HCT116 (cell line): ENCODE measurements around the gene ATXN1. TPM values are rescaled to one million over a fixed set of nuclear protein-coding genes. Genes with fewer than 3 reads are reported as not detected.

ENCODE experiments used
- ATAC-seq: fragments of 200-7000 bp; cut with Tn5 transposase; 2 replicates; pipeline ENCODE4 v1.9.1; 2020; ENCODE audit warnings: mild to moderate bottlenecking, moderate library complexity
- BruUV-seq: library from RNA; stranded (reverse); fragments of 400-500 nt; replicated peaks from 2 replicates; lab custom pipeline; 2021; lab: Mats Ljungman, UMichigan
- CTCF ChIA-PET: fragments of 300-600 bp; sonication (Branson Sonifier 250); formaldehyde crosslinking; loops from one replicate; lab custom pipeline; 2021; ENCODE audit warnings: antibody characterized with exemption; lab: Charles Lee
- POLR2A ChIA-PET: fragments of 300-600, 350-600 bp; sonication (Branson Sonifier 250); formaldehyde crosslinking; loops from one replicate; lab custom pipeline; 2021; ENCODE audit warnings: antibody characterized with exemption; lab: Charles Lee
- RAD21 ChIA-PET, 2 experiments: fragments of 300-600 bp; sonication (Branson Sonifier 250); formaldehyde crosslinking; loops; one replicate each; lab custom pipeline; 2023; ENCODE audit warnings: low total read pairs in 2 of 2; ENCODE audit not compliant: uncharacterized antibody in 2 of 2, unreplicated experiment in 2 of 2, low non-redundant PET in 1 of 2; lab: Charles Lee
- DNase-seq: peaks from one replicate; pipeline ENCODE4 v3.0.0-alpha.2; 2010; ENCODE audit warnings: low read depth, low spot score
- H2AFZ ChIP-seq: fragments of 200-600 bp; shearing (Covaris generic), sonication (generic); 2 replicates; pipeline ENCODE4 v1.6.1; 2017; ENCODE audit warnings: low read depth, mixed run types, mixed read lengths, antibody characterized with exemption, low read length; ENCODE audit not compliant: poor library complexity, severe bottlenecking
- H3K27ac ChIP-seq: 2 replicates; pipeline ENCODE4 v1.5.1; 2012; ENCODE audit warnings: low read depth, low read length
- H3K27me3 ChIP-seq: fragments of 200-600 bp; sonication (generic); 2 replicates; pipeline ENCODE4 v1.6.1; 2016; ENCODE audit warnings: mixed run types, low read length, mixed read lengths; ENCODE audit not compliant: insufficient read depth
- H3K36me3 ChIP-seq, 2 experiments: fragments of 200-500 bp in 1 of 2; fragments of 200-600 bp in 1 of 2; sonication (Bioruptor generic) in 1 of 2; sonication (generic) in 1 of 2; 2 replicates each; pipeline versions ENCODE4 v1.5.1 to v1.6.1; 2014 to 2016; ENCODE audit warnings: low read length in 2 of 2, inconsistent platforms in 1 of 2, mixed read lengths in 1 of 2, mixed run types in 1 of 2; ENCODE audit not compliant: insufficient read depth in 2 of 2, control insufficient read depth in 1 of 2
- H3K4me1 ChIP-seq, 2 experiments: fragments of 200-600 bp in 1 of 2; sonication (generic) in 1 of 2; 2 replicates each; pipeline versions ENCODE4 v1.5.1 to v1.6.1; 2012 to 2017; ENCODE audit warnings: low read length in 2 of 2, inconsistent platforms in 1 of 2, mild to moderate bottlenecking in 1 of 2, mixed read lengths in 1 of 2, mixed run types in 1 of 2, moderate library complexity in 1 of 2; ENCODE audit not compliant: insufficient read depth in 2 of 2, control insufficient read depth in 1 of 2
- H3K4me2 ChIP-seq: fragments of 200-600 bp; sonication (generic); 2 replicates; pipeline ENCODE4 v1.6.1; 2017; ENCODE audit warnings: mixed run types, low read length, mixed read lengths
- H3K4me3 ChIP-seq, 2 experiments: fragments of 200-600 bp in 1 of 2; sonication (generic) in 1 of 2; replicated peaks in 1 of 2; 2 replicates each; pipeline ENCODE4 v1.5.1; 2011 to 2016; ENCODE audit warnings: low read length in 2 of 2, control low read depth in 1 of 2, low read depth in 1 of 2, mild to moderate bottlenecking in 1 of 2, mixed read lengths in 1 of 2, mixed run types in 1 of 2
- H3K79me2 ChIP-seq: fragments of 200-600 bp; sonication (generic); 2 replicates; pipeline ENCODE4 v1.6.1; 2017; ENCODE audit warnings: mild to moderate bottlenecking, mixed run types, low read length, moderate library complexity, mixed read lengths; ENCODE audit not compliant: insufficient read depth
- H3K9ac ChIP-seq: fragments of 200-600 bp; sonication (generic); 2 replicates; pipeline ENCODE4 v1.6.1; 2016; ENCODE audit warnings: low read length, mixed read lengths
- H3K9me2 ChIP-seq: fragments of 200-600 bp; sonication (generic), shearing (Covaris generic); 2 replicates; pipeline ENCODE4 v1.6.1; 2017; ENCODE audit warnings: mixed run types, mild to moderate bottlenecking, moderate library complexity; ENCODE audit not compliant: insufficient read depth
- H3K9me3 ChIP-seq, 2 experiments: fragments of 200-500 bp in 1 of 2; fragments of 200-600 bp in 1 of 2; sonication (Bioruptor generic) in 1 of 2; sonication (generic) in 1 of 2; 2 replicates each; pipeline ENCODE4 v1.6.1; 2014 to 2017; ENCODE audit warnings: low read length in 2 of 2, mixed read lengths in 2 of 2, inconsistent platforms in 1 of 2, low read depth in 1 of 2, mild to moderate bottlenecking in 1 of 2, mixed run types in 1 of 2, moderate library complexity in 1 of 2; ENCODE audit not compliant: control insufficient read depth in 1 of 2, insufficient read depth in 1 of 2
- H4K20me1 ChIP-seq: fragments of 200-600 bp; sonication (generic), shearing (Covaris generic); 2 replicates; pipeline ENCODE4 v1.6.1; 2017; ENCODE audit warnings: mixed run types, mild to moderate bottlenecking, moderate library complexity; ENCODE audit not compliant: insufficient read depth
- ATF3 ChIP-seq: IDR thresholded peaks from 2 replicates; pipeline ENCODE4 v1.6.1; 2012
- CBX3 ChIP-seq: IDR thresholded peaks from 2 replicates; pipeline ENCODE4 v1.6.1; 2012; ENCODE audit warnings: low read depth
- FOSL1 ChIP-seq: IDR thresholded peaks from 2 replicates; pipeline ENCODE4 v1.6.1; 2012; ENCODE audit warnings: low read depth
- JUND ChIP-seq: IDR thresholded peaks from 2 replicates; pipeline ENCODE4 v1.6.1; 2012
- REST ChIP-seq: IDR thresholded peaks from 2 replicates; pipeline ENCODE4 v1.6.1; 2012; ENCODE audit warnings: low read depth
- SP1 ChIP-seq: IDR thresholded peaks from 2 replicates; pipeline ENCODE4 v1.6.1; 2012; ENCODE audit warnings: low read depth
- TCF7L2 ChIP-seq: IDR thresholded peaks from 2 replicates; pipeline ENCODE4 v1.7.0; 2011; ENCODE audit warnings: borderline replicate concordance, inconsistent platforms; ENCODE audit not compliant: insufficient read depth, insufficient read length; ENCODE audit errors: extremely low read depth
- YY1 ChIP-seq: IDR thresholded peaks from 2 replicates; pipeline ENCODE4 v1.6.1; 2011; ENCODE audit warnings: low read length, low read depth, moderate library complexity, mild to moderate bottlenecking; ENCODE audit not compliant: insufficient replicate concordance; ENCODE audit errors: extremely low read depth
- intact Hi-C: fragments of 100-400 bp; cut with micrococcal nuclease; formaldehyde crosslinking; loops from 2 replicates; pipeline ENCODE4 v1.10.0; 2022
- total RNA-seq: library from RNA; stranded (reverse); gene quantifications from one replicate; pipeline ENCODE4 v1.2.1, GENCODE V29; 2021; ENCODE audit not compliant: unreplicated experiment

Gene ATXN1
- total RNA-seq, 1 experiment from 2014 or later = 21.0 TPM

DNA sequence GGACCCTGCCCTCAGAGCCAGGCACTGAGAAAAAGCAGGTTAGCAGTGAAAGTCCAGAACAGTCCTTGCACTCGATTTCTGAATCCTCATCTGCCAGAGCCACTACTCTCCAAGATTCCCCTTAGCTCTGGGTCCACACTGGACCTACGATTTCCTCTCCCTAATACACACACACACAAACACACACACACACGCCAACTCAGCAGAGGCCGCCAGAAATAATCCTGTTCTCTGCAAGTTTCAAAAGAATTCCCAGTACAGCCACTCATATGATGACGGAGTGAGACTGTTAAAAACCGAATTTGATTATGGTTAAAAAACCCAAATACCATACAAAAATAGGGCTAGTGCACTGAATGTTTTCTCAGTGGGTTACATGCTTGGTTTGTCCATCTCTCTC lies 432.0 kb downstream of the ATXN1 start:
- H4K20me1 ChIP-seq = no peaks in the 10 kb centered on the region
- DNase-seq = no peak
- no peaks in the 10 kb centered on the region for H3K36me3 ChIP-seq
- no peak overlapping the region for H3K4me3 ChIP-seq
- ChIA-PET RAD21 (no interaction called here), CTCF (no interaction called here), POLR2A (no interaction called here)
- H3K4me2 ChIP-seq = no peak overlapping the region
- no peaks in the 10 kb centered on the region for H3K9me3 ChIP-seq
- H3K27me3 ChIP-seq = no peaks in the 10 kb centered on the region
- no TSS peak for BruUV-seq
- no peaks in the 10 kb centered on the region for H3K79me2 ChIP-seq
- no peak overlapping the region for H3K9ac ChIP-seq
- peaks cover 14 to 37% of the 10 kb centered on the region in 2 experiments for H3K4me1 ChIP-seq
- no peak overlapping the region for H3K27ac ChIP-seq
- no peaks in the 10 kb centered on the region for H3K9me2 ChIP-seq
- TF ChIP-seq SP1 (no peak), JUND (no peak), ATF3 (no peak), REST (no peak), TCF7L2 (no peak), FOSL1 (no peak), YY1 (no peak), CBX3 (no peak)
- no peak for ATAC-seq
- intact Hi-C loops = no loop called here
- no peak overlapping the region for H2AFZ ChIP-seq
